HG03565 (cell line): Measurements from ENCODE around the gene LUC7L2.
A peak's percentile ranks its signal among the peaks of the same experiment; 100 is the strongest.
"Not testable (repeated sequence)": the region's sequence is repeated elsewhere in the genome, so short reads cannot be mapped to it uniquely, and the experiment has no call there.

ENCODE experiments used
- ATAC-seq: cut with Tn5 transposase; IDR thresholded peaks from one replicate; pipeline ENCODE4 v1.9.1; 2021; ENCODE audit warnings: mild to moderate bottlenecking, moderate library complexity; ENCODE audit not compliant: unreplicated experiment

Gene LUC7L2

GRCh38 chr7:139355320-139355719 lies 4.4 kb upstream of the LUC7L2 start:
- no peak for ATAC-seq

DNA sequence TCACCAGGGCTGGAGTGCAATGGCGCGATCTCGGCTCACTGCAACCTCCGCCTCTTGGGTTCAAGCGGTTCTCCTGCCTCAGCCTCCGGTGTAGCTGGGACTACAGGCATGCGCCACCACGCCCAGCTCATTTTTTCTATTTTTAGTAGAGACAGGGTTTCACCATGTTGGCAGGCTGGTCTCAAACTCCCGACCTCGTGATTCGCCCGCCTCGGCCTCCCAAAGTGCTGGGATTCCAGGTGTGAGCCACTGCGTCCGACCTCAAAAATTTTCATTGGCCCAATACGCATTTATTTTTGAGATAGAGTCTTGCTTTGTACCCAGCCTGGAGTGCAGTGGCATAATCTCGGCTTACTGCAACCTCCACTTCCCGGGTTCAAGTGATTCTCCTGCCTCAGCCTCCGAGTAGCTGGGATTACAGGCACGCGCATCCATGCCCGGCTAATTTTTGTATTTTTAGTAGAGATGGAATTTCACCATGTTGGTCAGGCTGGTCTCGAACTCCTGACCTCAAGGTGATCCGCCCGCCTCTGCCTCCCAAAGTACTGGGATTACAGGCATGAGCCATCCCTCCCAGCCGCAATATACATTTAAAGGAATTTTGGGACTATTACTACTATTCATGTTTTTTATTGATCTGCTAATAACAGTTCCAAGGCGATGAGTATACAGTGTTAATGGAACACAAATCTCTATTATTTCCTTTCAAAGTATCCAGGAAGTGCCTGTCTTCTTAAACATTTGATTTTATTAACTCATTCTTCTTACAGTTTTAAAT lies 1.8 kb upstream of the LUC7L2 start:
- not testable (repeated sequence) for ATAC-seq

- no peak for ATAC-seq
These were observed 941 bp upstream of the LUC7L2 start for GRCh38 chr7:139358541-139359365.

- peak; percentile 38 for ATAC-seq
These were observed 685 bp downstream of the LUC7L2 start for GRCh38 chr7:139360210-139360947.

DNA sequence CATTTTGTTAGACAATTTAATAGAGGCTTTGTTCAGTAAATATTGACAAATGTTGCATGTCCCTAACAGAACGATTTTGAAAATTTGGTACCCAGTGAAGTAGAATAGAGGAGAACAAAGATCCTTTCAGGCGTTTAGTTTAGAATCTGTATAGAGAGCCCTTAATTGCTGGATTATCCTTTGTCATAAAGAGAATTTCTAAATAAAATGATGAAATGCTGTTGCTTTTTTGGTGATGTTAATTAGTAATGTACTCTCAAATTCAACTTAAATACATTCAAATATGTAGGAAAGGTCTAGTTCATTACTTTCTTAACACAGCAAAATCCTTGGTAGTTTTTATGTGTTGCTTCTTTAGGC lies 1.2 kb downstream of the LUC7L2 start:
- ATAC-seq, result no peak

DNA sequence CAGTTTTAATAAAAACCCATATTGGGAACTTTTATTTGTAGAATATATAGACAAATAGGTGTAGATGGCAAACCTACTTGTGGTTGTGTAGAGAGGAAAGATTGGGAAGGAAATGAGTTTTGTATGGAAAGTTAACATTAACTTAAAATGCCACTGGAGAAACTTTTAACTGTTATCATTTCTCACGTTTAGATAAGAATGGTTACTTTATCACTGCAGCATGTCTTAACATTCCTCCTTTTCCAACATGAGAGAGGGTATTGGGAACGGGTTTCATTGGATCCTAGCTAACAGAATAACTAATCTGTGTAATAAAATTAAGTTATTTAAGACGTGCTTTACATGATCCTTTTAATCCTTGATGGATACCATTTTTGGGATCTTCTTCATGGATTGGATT lies 1.8 kb downstream of the LUC7L2 start:
- no peak for ATAC-seq

DNA sequence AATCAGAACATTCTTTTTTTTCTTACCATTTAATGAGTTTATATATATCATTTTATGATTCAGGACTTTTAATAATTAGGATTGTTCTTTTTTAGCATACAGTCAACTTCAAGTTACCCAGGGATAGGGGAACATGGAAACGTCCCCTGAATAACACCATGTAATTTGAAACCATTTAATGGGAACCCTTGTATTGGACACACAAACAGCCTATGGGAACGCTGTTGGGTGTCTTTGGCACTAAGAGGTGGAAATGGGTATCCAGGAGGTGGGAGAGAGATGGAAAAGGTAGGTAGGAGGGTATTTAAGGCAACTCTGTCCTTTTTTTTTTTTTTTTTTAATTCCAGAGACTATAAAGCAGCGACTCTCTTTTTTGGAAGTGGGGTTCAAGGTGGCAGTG lies 2.6 kb downstream of the LUC7L2 start:
- ATAC-seq, result no peak

- ATAC-seq, result no peak
These were observed 3.3 kb downstream of the LUC7L2 start for GRCh38 chr7:139362981-139363380.

DNA sequence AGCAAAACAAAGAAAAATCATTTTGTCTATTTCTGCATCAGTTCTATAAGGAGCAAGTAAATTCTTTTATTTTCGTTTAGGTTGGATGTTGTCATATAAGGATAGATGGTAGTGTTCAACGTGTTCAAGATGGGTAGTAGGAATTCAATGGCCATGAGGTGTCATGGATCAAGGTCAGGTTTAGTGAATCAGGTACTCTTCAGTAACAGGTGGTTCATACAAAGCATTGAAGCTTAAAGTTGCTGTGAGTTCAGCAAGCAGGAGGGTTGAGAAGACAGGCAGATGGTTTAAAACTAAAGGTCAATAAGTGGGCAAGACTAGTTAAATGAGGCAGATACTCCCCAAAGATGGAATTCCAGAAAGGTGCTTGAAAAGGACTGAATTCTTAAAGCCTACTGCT lies 5.6 kb downstream of the LUC7L2 start:
- no peak for ATAC-seq

- no peak for ATAC-seq
These were observed 6.7 kb downstream of the LUC7L2 start for GRCh38 chr7:139366400-139366799.

DNA sequence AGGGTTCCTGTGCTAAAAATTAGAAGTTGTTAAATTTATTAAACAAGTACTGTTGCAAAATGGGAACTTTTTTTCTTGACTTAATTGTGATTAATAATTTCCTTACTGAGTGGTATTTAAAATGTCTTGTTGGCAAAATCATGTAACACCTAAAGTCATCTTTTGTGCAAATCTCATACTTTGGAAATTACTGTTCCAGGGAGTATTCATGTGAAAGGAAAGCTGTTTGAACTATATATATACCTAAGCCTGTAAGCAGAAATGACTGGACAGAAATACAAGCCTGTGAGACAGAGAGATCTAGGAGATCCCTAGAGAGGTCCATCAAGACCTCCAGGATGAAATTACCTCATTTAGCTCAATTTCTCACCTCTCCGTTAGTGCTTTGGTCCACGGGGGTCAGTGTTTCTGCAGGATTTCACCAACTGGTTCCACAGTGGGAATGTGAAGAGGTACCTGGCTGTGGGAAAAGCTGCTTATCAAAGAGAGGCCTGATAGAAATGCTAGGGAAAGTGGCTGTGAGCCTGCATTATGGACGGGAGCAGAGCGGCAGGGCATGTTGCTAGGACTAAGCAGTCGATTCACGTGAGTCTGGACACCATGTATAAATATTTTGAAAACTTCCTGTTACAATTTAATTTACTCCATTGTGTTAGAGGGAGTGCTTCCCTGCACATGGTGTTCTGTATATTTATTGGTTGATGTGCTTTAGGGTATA lies 7.9 kb downstream of the LUC7L2 start:
- no peak for ATAC-seq

DNA sequence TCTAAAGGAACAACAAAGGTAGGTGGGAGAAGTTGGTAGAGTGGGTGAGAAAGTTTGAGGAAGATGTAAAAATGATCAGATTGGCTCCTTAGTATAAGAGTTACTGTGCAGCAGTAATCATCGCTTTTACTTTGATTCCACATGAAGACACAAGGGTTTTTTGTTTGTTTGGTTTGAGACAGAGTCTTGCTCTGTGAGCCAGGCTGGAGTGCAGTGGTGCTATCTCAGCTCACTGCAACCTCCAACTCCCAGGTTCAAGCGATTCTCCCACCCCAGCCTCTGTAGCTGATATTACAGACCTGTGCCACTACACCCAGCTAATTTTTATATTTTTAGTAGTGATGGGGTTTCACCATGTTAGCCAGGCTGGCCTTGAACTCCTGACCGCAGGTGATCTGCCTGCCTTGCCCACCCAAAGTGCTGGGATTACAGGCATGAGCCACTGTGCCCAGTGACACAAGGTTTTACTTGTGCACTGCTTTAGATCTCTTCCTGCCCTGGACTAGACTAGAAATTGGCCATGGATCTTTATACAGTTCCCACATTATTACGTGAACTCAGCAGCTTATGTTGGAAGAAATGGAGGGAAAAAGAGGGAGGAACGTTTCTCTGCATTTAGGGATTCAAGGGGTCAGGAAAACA lies 10.7 kb downstream of the LUC7L2 start:
- no peak for ATAC-seq

GRCh38 chr7:139370943-139371313 lies 11.2 kb downstream of the LUC7L2 start:
- no peak for ATAC-seq

GRCh38 chr7:139374246-139374645 lies 14.6 kb downstream of the LUC7L2 start:
- ATAC-seq, result no peak

DNA sequence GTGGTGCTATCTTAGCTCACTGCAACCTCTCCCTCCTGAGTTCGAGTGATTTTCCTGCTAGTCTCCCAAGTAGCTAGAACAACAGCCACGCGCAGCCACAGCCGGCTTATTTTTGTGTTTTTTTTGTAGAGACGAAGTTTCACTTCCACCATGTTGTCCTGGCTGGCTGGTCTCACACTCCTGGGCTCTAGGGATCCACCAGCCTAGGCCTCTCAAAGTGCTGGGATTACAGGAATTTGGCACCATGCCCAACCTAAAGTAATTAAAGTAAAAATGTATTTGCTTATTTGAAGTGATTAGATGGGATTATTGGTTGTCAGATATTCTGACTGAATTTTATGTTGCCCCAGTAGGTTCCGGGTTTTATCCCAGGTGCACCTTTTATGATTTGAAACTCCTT lies 22.7 kb downstream of the LUC7L2 start:
- ATAC-seq, result no peak

DNA sequence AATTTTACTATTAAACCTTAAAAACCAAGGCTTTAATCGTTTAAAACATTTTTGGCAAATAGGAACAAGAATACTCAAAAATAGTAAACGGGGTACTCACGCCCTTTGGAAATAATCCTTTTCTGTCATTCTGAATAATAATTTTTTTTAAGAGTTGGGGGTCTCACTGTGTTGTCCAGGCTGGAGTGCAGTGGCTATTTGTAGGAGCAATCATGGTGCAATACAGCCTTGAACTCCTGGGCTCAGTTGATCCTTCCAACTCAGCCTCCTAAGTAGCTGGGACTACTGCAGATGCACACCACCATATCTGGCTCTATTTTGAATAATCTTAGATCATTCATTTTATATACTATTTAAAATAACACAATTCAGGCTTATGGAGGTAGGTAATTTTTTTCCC lies 24.9 kb downstream of the LUC7L2 start:
- ATAC-seq, result no peak

GRCh38 chr7:139387594-139387993 lies 27.9 kb downstream of the LUC7L2 start:
- ATAC-seq, result no peak

- no peak for ATAC-seq
These were observed 29.4 kb downstream of the LUC7L2 start for GRCh38 chr7:139389091-139389490.

GRCh38 chr7:139389774-139390173 lies 30.1 kb downstream of the LUC7L2 start:
- no peak for ATAC-seq

DNA sequence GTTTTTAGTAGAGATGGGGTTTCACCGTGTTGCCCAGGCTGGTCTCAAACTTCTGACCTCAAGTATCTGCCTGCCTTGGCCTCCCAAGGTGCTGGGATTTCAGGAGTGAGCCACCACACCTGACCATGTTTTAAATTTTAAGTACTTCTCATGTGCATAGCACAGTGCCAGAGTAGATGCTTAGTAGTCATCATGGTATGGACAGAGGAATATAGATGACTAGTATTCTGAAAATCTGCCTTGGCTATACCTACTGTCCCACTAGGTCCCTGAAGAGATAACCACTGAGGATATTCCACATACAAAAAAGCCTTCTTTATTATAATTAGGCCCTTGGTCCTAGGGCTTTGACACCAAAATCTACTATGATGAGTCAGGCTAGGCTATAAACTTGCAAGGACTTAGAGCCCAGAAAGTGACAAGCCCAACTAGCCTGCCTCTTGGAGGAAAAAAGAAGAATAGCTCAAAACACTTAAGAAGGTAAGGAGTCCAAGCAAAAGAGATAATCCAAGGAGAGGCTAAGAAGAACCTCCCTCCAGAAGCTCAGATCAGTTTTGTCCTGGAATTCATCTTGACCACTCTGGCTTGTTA lies 34.0 kb downstream of the LUC7L2 start:
- no peak for ATAC-seq
